Lower leg skin (tissue), 4 donors: Measurements from ENCODE around the gene KRT7. TPM values are rescaled to one million over a fixed set of nuclear protein-coding genes. Genes with fewer than 3 reads are reported as not detected.

Source experiments
- DNase-seq, 2 donors: peaks; one replicate each; pipeline ENCODE4 v3.0.0-alpha.2; 2019; ENCODE audit warnings: low spot score in 2 of 2
- H3K4me3 ChIP-seq: fragments of 200-600 bp; sonication (generic); 2 replicates; pipeline ENCODE4 v1.5.1; 2017; ENCODE audit warnings: mild to moderate bottlenecking, low read depth; ENCODE audit not compliant: poor library complexity, severe bottlenecking
- CTCF ChIP-seq, 3 donors: fragments of 450-650 bp; IDR thresholded peaks; one replicate each; pipeline ENCODE4 v1.5.1; 2016; ENCODE audit warnings: antibody characterized with exemption in 3 of 3, mild to moderate bottlenecking in 3 of 3, moderate library complexity in 2 of 3
- POLR2A ChIP-seq, 2 donors: fragments of 450-650 bp; IDR thresholded peaks; one replicate each; pipeline ENCODE4 v1.6.1; 2016 to 2017; ENCODE audit warnings: antibody characterized with exemption in 2 of 2, mild to moderate bottlenecking in 1 of 2, moderate library complexity in 1 of 2
- WGBS, 2 donors: methylation state at CpG; one replicate each; pipeline ENCODE4 v1.1.5; 2018; 5-methylcytosine and 5-hydroxymethylcytosine counted together
- intact Hi-C: fragments of 100-400 bp; cut with DNase I; formaldehyde crosslinking; loops from one replicate; pipeline ENCODE4 v1.15.0; 2023; ENCODE audit warnings: low total_unique reads
- total RNA-seq, 4 donors: library from RNA; depleted of rRNA; stranded (reverse); fragments of >200 nt; gene quantifications; one replicate each; pipeline ENCODE4 v1.1.0, GENCODE V29; 2016

Gene KRT7
- total RNA-seq, 4 donors from 2014 or later = 28.2 to 206 (median 125) TPM

GRCh38 chr12:52245259-52245961 lies 12.4 kb downstream of the KRT7 start:
- WGBS, 2 donors = 64 to 65% methylated on average over 13 to 20 of the region's 20 CpGs
- H3K4me3 ChIP-seq = no peak overlapping the region
- no peak for TF ChIP-seq CTCF (IDR thresholded peaks at IDR 0.05)
- peak in 1 of 2 donors; percentile 84 for DNase-seq
- intact Hi-C loops = no loop called here

- peak in 1 of 2 donors; percentile 18 for DNase-seq
- intact Hi-C loops = no loop called here
- TF ChIP-seq POLR2A (IDR thresholded peaks at IDR 0.05) = no peak
- TF ChIP-seq CTCF (IDR thresholded peaks at IDR 0.05) = no peak
- no peak overlapping the region for H3K4me3 ChIP-seq
- 76 to 81% methylated on average over 7 of the region's 7 CpGs for WGBS, 2 donors
Measured at GRCh38 chr12:52245962-52246569, 13.0 kb downstream of the KRT7 start.

GRCh38 chr12:52246720-52247621 lies 13.9 kb downstream of the KRT7 start:
- TF ChIP-seq CTCF (IDR thresholded peaks at IDR 0.05) (no peak), POLR2A (IDR thresholded peaks at IDR 0.05) (no peak)
- DNase-seq = peak in 1 of 2 donors; percentile 68
- intact Hi-C loops = no loop called here
- 63 to 66% methylated on average over 10 of the region's 10 CpGs for WGBS, 2 donors
- no peak overlapping the region for H3K4me3 ChIP-seq

- DNase-seq = peak in 1 of 2 donors; percentile 74
- TF ChIP-seq POLR2A (IDR thresholded peaks at IDR 0.05) (no peak), CTCF (IDR thresholded peaks at IDR 0.05) (no peak)
Measured at GRCh38 chr12:52247622-52248540, 14.8 kb downstream of the KRT7 start.

More at GRCh38 chr12:52247622-52248540, 14.8 kb downstream of the KRT7 start:
- 83 to 91% methylated on average over 10 of the region's 10 CpGs for WGBS, 2 donors
- intact Hi-C loops = no loop called here
- H3K4me3 ChIP-seq = no peak overlapping the region
